Lower leg skin (tissue), 4 donors: ENCODE measurements around the gene H6PD. TPM values are rescaled to one million over a fixed set of nuclear protein-coding genes. Genes with fewer than 3 reads are reported as not detected.

Experiments used
- DNase-seq, 2 donors: peaks; one replicate each; pipeline ENCODE4 v3.0.0-alpha.2; 2019; ENCODE audit warnings: low spot score in 2 of 2
- H3K4me3 ChIP-seq: fragments of 200-600 bp; sonication (generic); 2 replicates; pipeline ENCODE4 v1.5.1; 2017; ENCODE audit warnings: mild to moderate bottlenecking, low read depth; ENCODE audit not compliant: poor library complexity, severe bottlenecking
- CTCF ChIP-seq, 3 donors: fragments of 450-650 bp; IDR thresholded peaks; one replicate each; pipeline ENCODE4 v1.5.1; 2016; ENCODE audit warnings: antibody characterized with exemption in 3 of 3, mild to moderate bottlenecking in 3 of 3, moderate library complexity in 2 of 3
- POLR2A ChIP-seq, 2 donors: fragments of 450-650 bp; IDR thresholded peaks; one replicate each; pipeline ENCODE4 v1.6.1; 2016 to 2017; ENCODE audit warnings: antibody characterized with exemption in 2 of 2, mild to moderate bottlenecking in 1 of 2, moderate library complexity in 1 of 2
- WGBS, 2 donors: methylation state at CpG; one replicate each; pipeline ENCODE4 v1.1.5; 2018; 5-methylcytosine and 5-hydroxymethylcytosine counted together
- intact Hi-C: fragments of 100-400 bp; cut with DNase I; formaldehyde crosslinking; loops from one replicate; pipeline ENCODE4 v1.15.0; 2023; ENCODE audit warnings: low total_unique reads
- total RNA-seq, 4 donors: library from RNA; depleted of rRNA; stranded (reverse); fragments of >200 nt; gene quantifications; one replicate each; pipeline ENCODE4 v1.1.0, GENCODE V29; 2016

Gene H6PD
- total RNA-seq, 4 donors from 2014 or later: 65.5 to 98.7 (median 87.8) TPM

- no peak overlapping the region for H3K4me3 ChIP-seq
- intact Hi-C loops: no loop called here
- TF ChIP-seq POLR2A (IDR thresholded peaks at IDR 0.05) (no peak), CTCF (IDR thresholded peaks at IDR 0.05) (no peak)
- no peak for DNase-seq
- 30 to 33% methylated on average over 3 of the region's 3 CpGs for WGBS, 2 donors
Observed at GRCh38 chr1:9233942-9234222, 692 bp upstream of the H6PD start.

GRCh38 chr1:9235096-9235459 lies 504 bp downstream of the H6PD start:
- intact Hi-C loops: no loop called here
- H3K4me3 ChIP-seq: peak overlapping the region; percentile 56
- WGBS, 2 donors: 0 to 2% methylated on average over 5 to 17 of the region's 28 CpGs
- TF ChIP-seq CTCF (IDR thresholded peaks at IDR 0.05) (no peak), POLR2A (IDR thresholded peaks at IDR 0.05) (no peak)
- no peak for DNase-seq

GRCh38 chr1:9235560-9235959 lies 986 bp downstream of the H6PD start:
- no peak for DNase-seq
- intact Hi-C loops: no loop called here
- WGBS, 2 donors: 76 to 80% methylated on average over 10 of the region's 10 CpGs
- no peak overlapping the region for H3K4me3 ChIP-seq
- TF ChIP-seq POLR2A (IDR thresholded peaks at IDR 0.05) (no peak), CTCF (IDR thresholded peaks at IDR 0.05) (no peak)

- intact Hi-C loops: no loop called here
- 71 to 74% methylated on average over 6 of the region's 6 CpGs for WGBS, 2 donors
- TF ChIP-seq CTCF (IDR thresholded peaks at IDR 0.05) (no peak), POLR2A (IDR thresholded peaks at IDR 0.05) (no peak)
- no peak for DNase-seq
- H3K4me3 ChIP-seq: no peak overlapping the region
Observed at GRCh38 chr1:9238134-9238533, 3.6 kb downstream of the H6PD start.

GRCh38 chr1:9238550-9238949 lies 4.0 kb downstream of the H6PD start:
- WGBS, 2 donors: 38 to 47% methylated on average over 4 of the region's 4 CpGs
- DNase-seq: no peak

More at GRCh38 chr1:9238550-9238949, 4.0 kb downstream of the H6PD start:
- intact Hi-C loops: no loop called here
- H3K4me3 ChIP-seq: no peak overlapping the region
- TF ChIP-seq POLR2A (IDR thresholded peaks at IDR 0.05) (no peak), CTCF (IDR thresholded peaks at IDR 0.05) (no peak)
